Endometrial microvascular endothelial cells (primary cell): Measurements from ENCODE around the gene PPP1R14C. TPM values are rescaled to one million over a fixed set of nuclear protein-coding genes. Genes with fewer than 3 reads are reported as not detected.
"Not testable (repeated sequence)": the region's sequence is repeated elsewhere in the genome, so short reads cannot be mapped to it uniquely, and the experiment has no call there.

Experiments used
- in situ Hi-C: cut with HindIII; loops from 2 replicates; pipeline ENCODE4 v1.10.0; 2017; ENCODE audit warnings: low sequenced_read_pairs, low pct_unique_long_range_greater_than_20kb; ENCODE audit errors: inconsistent ontology term
- total RNA-seq: library from RNA; depleted of rRNA; stranded (reverse); fragments of >200 nt; gene quantifications from one replicate; pipeline ENCODE4 v1.2.3, GENCODE V29; 2015; ENCODE audit errors: inconsistent ontology term

PPP1R14C gene
- total RNA-seq, 1 donor from 2014 or later, result not detected

- in situ Hi-C loops, result no loop called here
Measured at GRCh38 chr6:150184850-150185731, 42.2 kb downstream of the PPP1R14C start.

- in situ Hi-C loops, result no loop called here
Measured at GRCh38 chr6:150185732-150186117, 42.9 kb downstream of the PPP1R14C start.

- in situ Hi-C loops, result no loop called here
Measured at GRCh38 chr6:150186129-150186898, 43.5 kb downstream of the PPP1R14C start.

- in situ Hi-C loops, result not testable (repeated sequence)
Measured at GRCh38 chr6:150187433-150187832, 44.6 kb downstream of the PPP1R14C start.

GRCh38 chr6:150189122-150189521 lies 46.3 kb downstream of the PPP1R14C start:
- in situ Hi-C loops, result no loop called here

- in situ Hi-C loops, result no loop called here
Measured at GRCh38 chr6:150191809-150192208, 49.0 kb downstream of the PPP1R14C start.

GRCh38 chr6:150194195-150194594 lies 51.4 kb downstream of the PPP1R14C start:
- in situ Hi-C loops, result no loop called here

GRCh38 chr6:150195996-150196417 lies 53.2 kb downstream of the PPP1R14C start:
- in situ Hi-C loops, result no loop called here

GRCh38 chr6:150196942-150197745 lies 54.3 kb downstream of the PPP1R14C start:
- in situ Hi-C loops, result no loop called here

- in situ Hi-C loops, result no loop called here
Measured at GRCh38 chr6:150198532-150198931, 55.7 kb downstream of the PPP1R14C start.

- in situ Hi-C loops, result no loop called here
Measured at GRCh38 chr6:150199241-150199640, 56.4 kb downstream of the PPP1R14C start.

GRCh38 chr6:150200428-150201100 lies 57.7 kb downstream of the PPP1R14C start:
- in situ Hi-C loops, result no loop called here

GRCh38 chr6:150201285-150201684 lies 58.4 kb downstream of the PPP1R14C start:
- in situ Hi-C loops, result no loop called here

GRCh38 chr6:150201772-150202329 lies 59.0 kb downstream of the PPP1R14C start:
- in situ Hi-C loops, result no loop called here

GRCh38 chr6:150202404-150202803 lies 59.6 kb downstream of the PPP1R14C start:
- in situ Hi-C loops, result no loop called here

GRCh38 chr6:150202934-150203333 lies 60.1 kb downstream of the PPP1R14C start:
- in situ Hi-C loops, result no loop called here

- in situ Hi-C loops, result no loop called here
Measured at GRCh38 chr6:150203378-150203777, 60.5 kb downstream of the PPP1R14C start.

GRCh38 chr6:150203871-150204545 lies 61.2 kb downstream of the PPP1R14C start:
- in situ Hi-C loops, result no loop called here
